ENCODE results near the gene CYP26B1.

- TF ChIP-seq CTCF (IDR thresholded peaks at IDR 0.05 in 8 of 11, conservative IDR thresholded peaks at IDR 0.05 in 3 of 11) = no peak
- TF ChIP-seq POLR2A (IDR thresholded peaks at IDR 0.05) = no peak
Measured at GRCh38 chr2:72094701-72095100, 53.0 kb downstream of the CYP26B1 start.

All from spleen (tissue), 7 donors.